G401 (cell line): ENCODE data around the gene CXCR4. TPM values are rescaled to one million over a fixed set of nuclear protein-coding genes. Genes with fewer than 3 reads are reported as not detected.

Source experiments
- DNase-seq: peaks from one replicate; pipeline ENCODE4 v3.0.0-alpha.2; 2015; ENCODE audit warnings: low spot score
- in situ Hi-C: cut with HindIII; loops from 2 replicates; pipeline ENCODE4 v1.10.0; 2016; ENCODE audit warnings: low sequenced_read_pairs, mixed read lengths
- total RNA-seq: library from RNA; depleted of rRNA; stranded (reverse); fragments of >200 nt; shearing (Covaris generic); gene quantifications from 2 replicates; pipeline ENCODE4 v1.2.3, GENCODE V29; 2014; rRNA removed

CXCR4 gene
- total RNA-seq, result not detected in 2 replicates

DNA sequence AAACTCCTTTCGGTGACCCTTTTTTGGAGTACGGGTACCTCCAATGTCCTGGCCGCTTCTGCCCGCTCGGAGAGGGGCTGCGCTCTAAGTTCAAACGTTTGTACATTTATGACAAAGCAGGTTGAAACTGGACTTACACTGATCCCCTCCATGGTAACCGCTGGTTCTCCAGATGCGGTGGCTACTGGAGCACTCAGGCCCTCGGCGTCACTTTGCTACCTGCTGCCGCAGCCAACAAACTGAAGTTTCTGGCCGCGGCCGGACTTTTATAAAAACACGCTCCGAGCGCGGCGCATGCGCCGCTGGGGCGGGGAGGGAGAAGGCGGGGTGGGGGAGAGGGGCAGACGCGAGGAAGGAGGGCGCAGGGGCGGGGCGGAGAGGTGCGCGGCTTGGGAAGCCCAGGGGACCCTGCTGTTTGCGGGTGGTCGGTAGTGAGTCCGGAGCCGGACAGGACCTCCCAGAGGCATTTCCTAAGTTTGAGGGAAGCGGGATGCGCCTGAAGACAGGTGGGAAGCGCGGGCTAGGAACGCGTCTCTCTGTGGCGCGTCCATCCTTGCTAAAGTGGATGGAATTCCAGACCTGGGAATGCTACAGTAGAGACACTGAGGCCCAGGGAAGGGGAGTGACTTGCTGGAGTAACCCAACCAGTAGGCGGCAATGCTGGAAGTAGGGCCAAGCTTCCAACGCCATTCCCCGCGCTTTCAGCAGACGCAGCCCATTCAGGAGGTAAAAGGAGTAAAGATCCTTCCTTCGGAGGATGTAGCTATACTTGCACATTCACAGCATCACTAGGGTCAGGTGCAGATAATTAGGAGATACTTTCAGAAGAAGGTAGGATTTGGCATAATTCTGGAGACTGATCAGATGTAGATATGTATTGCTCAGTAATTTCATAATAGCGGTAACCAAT, at the start of gene CXCR4:
CXCR4 (minus strand) TSS at position 241 of the 910 bp plus-strand sequence; CDS start at position 152, 89 bp downstream.
- DNase-seq, result no peak

DNA sequence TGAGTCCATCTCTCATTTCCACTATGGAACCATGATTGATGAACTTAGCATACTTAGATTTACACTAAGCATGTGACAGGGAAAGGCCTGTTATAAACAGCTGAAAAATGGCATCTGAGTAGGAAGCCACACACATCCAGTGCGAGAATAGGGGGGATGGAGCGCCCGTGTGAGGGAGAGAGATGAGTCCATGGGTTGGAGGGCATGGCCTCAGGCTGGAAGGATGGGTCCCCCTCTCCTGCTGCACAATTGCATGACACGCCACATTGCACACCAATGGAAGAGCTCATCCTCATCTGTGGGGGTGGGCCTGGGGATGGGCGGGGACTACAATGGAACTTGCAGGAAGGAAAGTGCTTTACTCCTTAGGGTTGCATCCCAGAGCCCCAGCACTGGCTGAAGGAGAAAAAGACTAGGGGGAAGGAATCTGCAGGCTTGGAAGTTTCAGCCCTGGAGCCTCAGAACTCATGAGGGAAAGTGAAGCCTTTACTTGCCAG, 46.4 kb upstream of the CXCR4 start:
- DNase-seq, result no peak
- in situ Hi-C loops, result no loop called here

More for the DNA sequence above, at the start of gene CXCR4:
- in situ Hi-C loops, result no loop called here

DNA sequence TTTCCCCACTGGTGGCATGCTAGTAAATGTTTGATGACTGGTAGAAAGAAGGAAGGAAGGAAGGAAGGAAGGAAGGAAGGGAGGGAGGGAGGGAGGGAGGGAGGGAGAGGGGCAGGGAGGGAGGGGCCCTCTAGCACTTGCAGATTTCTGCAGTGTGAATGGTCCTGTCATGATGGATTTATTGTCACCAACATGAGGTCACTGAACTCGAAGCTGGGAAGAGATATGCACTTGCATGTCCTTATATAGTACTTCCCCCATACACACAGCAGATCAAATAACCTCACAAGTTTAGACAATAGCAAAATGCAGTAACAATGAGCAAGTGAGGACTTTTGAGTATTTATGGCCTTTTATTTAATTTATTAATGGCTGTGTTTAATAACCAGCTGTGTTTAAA, 44.5 kb upstream of the CXCR4 start:
- in situ Hi-C loops, result no loop called here
- no peak for DNase-seq

DNA sequence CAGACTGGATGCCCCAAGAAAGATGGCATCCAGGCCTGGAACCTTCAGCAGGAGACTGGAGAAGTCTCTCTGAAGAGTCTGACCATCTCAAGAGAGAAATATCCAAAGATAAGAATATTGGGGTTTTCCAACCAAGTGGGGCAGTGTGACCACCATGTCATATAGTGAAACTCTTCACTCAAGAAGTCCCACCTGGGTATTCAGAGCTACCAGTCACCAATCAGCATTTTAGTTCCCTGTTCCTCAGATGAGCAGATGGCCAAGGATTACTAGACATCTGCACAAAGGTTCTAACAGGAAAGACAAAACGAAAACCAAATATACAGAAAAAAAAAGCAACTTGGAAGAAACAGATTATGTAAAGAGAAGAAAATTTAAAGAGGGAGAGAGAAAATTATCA, 38.5 kb upstream of the CXCR4 start:
- in situ Hi-C loops, result no loop called here

DNA sequence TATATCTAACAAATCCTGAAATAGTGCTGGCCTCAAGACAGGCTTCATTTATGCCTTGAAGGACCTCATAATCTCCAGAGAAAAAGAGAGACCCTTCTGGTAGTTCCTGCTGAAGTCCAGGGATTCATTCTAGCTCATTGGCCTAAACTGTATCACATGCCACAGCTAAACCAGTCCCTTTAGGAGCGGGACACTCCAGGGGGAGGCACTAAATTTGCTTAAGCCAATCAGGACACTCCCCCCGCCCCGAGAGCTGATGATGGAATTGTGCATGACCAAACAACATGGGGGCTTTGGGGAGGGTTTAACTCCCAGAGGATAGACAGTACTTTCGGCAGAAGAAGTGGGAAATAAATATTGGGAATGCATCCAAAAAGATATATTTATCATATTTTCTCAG, 36.4 kb upstream of the CXCR4 start:
- in situ Hi-C loops, result no loop called here
- DNase-seq, result no peak

More for the DNA sequence above, 38.5 kb upstream of the CXCR4 start:
- DNase-seq, result no peak

DNA sequence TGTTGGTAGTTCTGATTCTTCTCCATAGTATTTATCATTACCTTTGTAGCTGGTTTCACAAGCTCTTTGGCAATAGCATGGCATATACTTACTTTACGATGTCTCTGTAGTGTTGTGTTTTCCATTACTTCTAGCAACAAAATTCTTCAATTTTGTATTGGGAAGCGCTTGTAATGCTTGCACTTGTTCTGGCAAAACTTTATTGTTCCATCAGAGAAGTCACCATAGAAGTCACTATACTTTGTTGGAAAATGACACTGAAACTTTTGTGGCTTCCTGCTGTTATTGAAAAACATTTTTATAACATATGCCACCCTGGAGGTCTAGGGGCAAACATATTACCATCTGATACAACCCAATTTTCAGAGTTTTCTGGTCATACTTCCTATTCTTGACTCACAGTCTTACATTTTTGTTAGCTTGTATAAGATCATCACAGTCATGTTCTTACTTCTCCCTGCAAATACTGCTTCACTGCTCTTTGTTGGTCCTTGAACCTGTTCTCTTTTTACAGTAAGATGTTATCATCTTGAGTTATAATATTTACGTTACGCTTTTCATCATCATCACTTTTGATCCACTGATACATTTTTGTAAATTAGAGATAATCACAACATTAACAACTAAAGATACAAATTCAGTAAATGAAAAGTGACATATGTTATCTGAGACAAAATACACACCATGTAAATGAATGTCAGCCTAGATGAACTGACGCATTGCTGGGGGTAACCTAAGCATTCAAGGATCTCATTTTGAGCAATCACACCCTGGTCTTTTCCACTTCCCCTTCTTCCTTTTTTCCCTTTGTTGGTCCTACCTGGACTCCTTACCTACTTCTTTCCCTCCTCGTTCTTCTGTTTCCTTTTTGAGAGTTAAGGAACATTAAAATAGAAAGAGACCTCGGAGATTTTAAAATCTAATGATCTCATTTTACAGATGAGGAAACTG, 33.3 kb upstream of the CXCR4 start:
- in situ Hi-C loops, result no loop called here
- DNase-seq, result no peak

DNA sequence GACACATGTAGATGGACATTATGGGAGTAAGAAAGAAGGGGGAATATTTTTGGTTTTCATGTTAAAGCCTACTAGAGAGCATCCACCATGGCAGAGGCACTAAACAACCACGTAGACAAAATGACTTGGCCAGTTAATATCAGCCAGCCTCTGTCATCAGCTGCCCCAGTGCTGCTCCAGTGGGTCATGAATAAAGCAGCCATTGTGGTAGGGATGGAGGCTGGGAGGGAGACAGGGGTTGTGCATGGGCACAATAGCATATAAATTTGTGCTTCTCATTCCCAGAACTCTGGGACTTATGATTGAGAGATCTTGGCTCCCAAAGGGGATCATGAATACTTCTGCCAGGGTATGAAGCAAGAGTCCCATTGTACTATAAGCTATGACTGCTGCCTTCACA, 31.1 kb upstream of the CXCR4 start:
- in situ Hi-C loops, result no loop called here
- DNase-seq, result no peak

DNA sequence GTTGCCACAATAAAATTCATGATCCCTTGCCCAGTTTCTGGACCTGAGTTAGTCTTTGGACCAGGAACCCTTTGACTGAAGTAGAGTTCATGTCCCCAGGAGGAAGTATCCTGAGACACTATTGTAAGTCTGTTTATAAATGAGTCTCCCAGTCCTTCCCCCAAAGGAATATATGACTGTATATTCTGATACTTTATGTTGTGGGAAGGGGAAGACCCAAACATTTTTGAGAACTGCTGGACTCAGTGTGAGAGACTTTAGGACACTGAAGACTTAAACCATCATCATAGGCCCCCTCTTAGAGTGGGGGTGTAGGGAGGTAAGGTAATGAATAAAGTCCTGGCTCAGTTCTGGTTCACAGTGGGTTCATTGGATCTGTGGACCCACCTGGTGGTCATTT, 28.6 kb upstream of the CXCR4 start:
- no peak for DNase-seq
- in situ Hi-C loops, result no loop called here

DNA sequence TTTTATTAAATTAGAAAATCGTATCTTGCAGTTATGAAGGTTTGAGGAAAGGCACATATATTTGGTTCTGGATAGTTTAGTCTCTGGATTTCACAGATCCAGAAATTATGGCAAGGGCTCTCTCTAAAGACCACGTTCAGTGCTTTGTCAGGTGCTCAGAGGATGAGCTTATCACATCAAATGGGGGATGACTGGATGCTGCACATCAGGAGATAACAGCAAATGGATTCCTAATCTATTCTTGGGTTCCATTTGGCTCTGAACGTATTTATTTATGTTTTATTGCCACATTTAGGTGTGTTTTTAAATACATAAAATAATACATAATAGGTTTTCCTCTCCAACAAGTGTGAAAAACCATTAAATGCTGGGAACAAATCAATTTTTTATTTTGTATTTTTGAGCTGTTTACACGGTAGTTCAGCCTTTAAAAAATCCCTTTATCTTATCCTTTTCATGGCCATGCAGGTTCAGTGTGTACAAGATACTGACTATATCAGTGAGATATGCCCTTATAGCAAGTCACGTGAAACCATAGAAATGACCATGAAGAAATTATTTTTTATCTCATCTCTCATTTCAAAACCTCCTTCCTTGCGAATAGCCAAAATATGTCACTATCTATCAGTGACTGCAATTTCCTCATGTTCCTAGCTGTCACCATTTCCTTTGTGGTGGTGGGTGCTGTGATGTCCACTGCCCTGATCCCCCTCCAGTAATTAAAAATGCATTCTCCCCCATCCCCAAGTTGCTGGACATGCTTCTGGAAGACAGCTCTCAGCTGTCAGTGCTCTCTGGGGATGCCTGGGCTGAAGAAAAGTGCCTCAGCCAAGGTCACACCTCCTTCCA, 25.9 kb upstream of the CXCR4 start:
- in situ Hi-C loops, result no loop called here
- no peak for DNase-seq

DNA sequence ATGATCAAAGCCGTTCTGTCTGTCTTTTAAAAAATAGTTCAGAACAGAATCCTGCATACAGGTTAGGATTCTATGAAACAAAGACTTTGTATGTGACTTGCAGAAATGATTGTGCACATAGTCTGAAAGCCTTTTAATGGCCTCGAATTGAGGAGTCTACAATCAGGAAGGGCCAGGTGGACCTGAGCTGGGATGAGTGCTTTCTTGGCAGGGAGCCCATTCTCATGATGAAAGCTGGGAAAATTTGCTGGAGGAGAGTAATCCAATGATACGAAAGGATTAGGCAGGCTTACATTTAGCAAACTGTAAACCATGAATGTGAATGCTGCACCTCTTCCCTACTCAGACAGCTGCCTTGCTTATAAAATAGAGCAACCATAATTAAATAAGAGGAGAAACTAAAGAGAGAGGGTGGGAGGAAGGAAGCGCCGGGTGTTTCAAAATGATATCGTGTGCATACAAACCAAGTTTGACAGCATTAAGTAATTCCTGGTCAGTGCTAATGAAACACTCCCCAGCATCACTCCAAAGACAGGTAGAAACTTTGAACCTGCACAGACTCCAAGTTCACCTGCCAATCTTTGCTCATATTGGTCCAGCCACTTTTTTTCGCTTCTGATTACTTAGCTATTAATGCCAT, 23.7 kb upstream of the CXCR4 start:
- DNase-seq, result peak; percentile 70
- in situ Hi-C loops, result no loop called here

DNA sequence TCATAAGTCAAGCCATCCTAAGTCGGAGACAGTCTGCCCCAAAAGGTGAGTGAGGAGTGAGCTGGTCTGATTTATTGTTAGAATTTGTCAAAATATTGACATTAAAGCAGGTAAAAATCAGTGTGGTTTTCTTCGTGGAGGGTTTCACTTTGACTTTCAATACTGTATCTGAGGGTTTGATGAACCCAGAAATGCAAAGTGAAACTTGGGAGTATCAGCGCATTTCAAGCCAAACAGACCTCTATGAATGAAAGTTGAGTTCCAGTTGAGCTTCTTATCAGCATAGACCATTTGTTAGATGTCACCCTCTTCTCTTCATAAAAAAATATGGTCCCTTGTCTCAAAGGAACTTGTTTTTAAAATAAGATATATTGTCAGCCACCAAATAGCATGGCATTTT, 21.7 kb upstream of the CXCR4 start:
- no peak for DNase-seq
- in situ Hi-C loops, result no loop called here

DNA sequence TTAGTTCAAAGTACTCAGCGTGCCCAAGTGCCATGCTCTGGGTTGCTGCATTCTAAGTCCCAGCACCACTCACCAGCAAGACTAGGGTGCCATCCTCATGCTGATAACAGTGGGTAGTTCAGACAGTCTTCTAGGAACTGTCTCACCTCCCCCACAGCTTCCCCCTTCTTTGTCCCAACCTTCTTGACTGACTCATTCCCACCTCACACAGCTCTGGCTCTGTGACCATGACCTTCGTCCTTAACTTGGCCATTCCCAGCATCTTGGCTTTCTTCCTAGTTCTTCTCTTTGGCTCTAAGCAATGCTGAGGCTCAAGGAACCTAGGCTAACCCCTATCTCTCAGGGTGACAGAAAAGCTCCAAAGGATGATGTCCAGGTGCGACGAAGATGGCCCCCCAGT, 20.0 kb upstream of the CXCR4 start:
- no peak for DNase-seq
- in situ Hi-C loops, result no loop called here

DNA sequence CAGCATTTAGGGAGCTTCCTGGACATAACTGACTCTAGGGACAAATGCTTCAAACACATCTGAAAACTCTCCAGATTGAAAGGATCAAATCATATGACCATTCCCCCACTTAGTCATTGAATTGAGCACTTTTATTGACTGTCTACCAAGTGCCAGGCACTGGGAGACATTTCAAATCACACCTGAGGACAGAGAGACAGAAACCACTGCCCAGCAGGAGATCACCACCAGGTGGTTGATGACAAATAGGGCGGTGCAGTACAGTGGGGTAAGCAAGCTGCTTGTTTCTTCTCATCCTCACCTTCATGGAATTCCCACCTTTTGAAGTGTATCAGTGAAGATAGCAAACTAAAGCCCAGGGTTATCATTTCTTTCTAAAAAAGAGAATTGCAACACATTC, 19.0 kb upstream of the CXCR4 start:
- DNase-seq, result no peak
- in situ Hi-C loops, result no loop called here

DNA sequence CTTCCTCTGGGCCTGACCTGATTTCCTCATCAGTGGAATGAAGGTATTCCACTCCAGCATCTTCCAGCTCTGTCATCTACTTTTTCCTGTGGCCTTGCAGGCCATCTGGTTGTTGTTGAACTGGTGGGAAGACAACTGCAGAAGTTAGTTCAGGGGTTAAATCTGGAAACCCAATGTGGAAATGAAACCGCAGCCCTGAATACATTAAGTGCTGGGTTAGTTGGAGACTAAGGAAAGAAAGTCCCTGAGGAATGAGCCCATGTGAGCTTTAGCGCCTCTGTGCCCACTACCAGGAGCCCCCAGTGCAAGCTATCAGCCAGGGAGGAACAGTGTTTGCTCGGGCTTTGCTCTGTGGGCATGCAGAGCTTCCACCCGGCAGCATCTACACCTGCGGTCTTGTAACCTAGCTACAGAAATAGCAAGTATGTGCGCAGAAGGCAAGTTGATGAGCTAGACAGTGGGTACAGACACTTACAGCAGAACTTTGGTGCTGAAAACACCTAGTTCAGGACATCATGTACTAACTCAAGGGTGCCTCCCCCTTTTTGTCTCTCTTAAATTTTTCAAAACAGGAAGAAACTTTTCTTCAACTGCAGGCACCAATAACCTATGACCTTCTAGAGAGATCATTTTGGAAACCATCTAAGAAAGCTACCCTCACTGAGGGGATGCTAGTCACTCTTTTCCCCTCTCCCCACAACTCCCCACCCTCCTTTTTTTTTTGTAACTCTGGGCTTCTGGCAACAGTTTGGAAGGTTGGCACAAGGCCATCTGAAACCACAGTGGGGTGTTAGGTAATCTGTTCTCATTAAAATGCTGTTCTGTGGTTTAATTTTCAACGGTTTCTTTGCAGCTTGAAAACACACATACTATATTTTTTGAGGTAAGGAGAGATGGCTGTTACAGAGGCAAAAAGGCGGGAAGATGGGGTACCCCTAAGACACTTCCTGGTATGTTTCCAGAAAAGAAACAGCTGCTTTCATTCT, 18.3 kb upstream of the CXCR4 start:
- in situ Hi-C loops, result no loop called here

DNA sequence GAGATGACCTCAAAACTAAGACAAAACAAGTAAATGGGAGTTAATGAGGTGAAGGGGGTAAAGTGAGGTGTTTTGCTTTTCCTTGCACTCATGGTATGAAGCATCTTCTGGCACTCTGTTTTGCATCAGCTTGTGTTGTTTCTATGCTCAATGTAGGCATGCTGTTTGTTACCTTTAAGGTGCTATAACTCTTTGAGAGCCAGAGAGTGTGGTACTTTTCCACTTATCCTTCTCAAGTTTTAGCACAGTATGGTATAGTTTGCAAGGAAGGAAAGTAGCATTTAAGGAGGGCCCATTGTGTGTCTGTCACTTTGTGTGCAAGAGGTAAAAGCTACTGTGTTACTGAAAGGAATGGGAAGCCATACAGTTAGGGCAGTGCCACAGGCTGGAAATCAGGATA, 17.5 kb upstream of the CXCR4 start:
- DNase-seq, result no peak
- in situ Hi-C loops, result no loop called here

More for the DNA sequence above, 18.3 kb upstream of the CXCR4 start:
- peak; percentile 35 for DNase-seq

DNA sequence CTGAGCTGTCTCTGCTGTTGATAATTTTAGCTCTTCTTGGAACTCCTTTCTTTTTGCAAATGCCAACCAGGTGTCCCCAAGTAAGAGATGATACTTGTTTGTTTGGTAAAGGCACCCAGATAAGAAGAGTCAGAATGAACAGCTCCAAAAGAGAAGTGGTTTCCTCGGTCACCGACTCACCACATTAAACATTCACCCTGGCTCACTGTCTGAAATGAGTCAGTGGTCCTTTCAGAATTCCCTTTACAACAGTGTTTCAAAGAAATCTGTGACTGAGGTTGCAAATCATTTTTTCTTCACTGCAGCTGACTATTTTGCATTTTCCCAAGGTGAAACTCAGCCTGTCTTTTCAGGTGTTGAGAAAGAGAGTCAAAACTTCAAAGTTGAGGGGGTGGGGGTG, 16.2 kb upstream of the CXCR4 start:
- DNase-seq, result no peak
- in situ Hi-C loops, result no loop called here

DNA sequence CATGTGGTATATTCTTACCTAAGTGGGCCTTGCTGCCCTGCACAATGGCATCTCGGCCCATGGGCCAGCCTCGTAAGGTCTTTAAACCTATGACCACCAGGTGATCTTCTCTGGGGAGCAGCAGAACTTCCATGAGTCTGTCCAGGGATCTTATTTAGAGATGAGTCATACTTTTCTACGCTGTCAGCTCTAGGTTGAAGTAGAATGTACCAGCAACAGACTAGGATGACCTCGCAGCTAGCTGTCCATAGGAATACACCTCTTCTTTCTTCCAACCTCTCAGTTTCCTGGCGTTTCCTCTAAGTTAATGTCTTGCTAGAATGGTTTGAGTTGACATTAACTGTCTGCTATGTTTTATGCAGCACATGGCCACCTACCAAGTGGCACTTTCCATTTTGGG, 15.6 kb upstream of the CXCR4 start:
- DNase-seq, result no peak
- in situ Hi-C loops, result no loop called here
